ENCODE measurements around the gene LIN28A. TPM values are rescaled to one million over a fixed set of nuclear protein-coding genes. Genes with fewer than 3 reads are reported as not detected.

Gene LIN28A
- total RNA-seq, 1 experiment from 2014 or later, result not detected

DNA sequence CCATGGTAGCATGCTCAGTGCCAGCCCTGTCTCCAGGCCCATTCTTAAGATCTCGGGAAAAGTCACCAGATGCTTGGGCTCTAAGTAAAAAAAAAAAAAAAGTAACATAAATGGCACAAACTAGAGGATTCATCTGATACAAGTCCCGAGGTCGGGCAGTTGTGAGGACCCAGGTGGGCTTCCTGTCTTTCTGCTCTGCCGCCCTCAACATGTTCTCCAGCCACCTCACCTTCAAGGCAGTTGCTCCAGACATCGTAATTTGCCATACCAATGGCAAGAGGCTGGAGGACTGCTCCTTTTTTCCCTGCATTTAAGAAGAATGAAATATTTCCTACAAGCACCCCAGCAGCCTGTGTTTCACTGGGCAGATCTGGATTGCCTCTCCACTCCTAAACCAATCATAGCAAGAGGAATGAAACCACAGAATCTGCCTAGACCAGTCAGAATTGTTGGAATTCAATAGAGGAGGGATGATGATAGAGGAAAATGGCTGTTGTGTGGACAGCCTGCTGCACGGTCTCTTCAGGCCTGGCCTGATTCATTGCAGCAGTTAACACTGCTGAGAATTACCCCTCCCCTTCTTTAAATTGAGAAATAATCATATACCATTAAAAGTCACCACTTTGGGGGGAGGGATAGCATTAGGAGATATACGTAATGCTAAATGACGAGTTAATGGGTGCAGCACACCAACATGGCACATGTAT, 67.0 kb downstream of the LIN28A start:
- DNase-seq (ENCODE audit: extremely low read depth, low read depth), result no peak

DNA sequence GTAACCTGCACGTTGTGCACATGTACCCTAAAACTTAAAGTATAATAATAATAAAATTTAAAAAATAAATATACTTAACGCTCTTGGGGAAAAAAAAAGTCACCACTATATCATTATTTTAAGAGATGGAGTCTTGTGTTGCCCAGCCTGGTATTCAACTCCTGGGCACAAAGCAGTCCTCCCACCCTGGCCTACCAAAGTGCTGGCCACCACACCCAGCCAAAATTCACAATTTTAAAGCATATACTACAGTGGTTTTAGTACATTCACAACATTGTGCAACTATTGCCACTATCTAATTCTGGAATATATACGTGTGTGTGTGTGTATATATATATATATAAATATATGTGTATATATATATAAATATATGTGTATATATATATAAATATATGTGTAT, 67.5 kb downstream of the LIN28A start:
- DNase-seq (ENCODE audit: extremely low read depth, low read depth), result no peak

DNA sequence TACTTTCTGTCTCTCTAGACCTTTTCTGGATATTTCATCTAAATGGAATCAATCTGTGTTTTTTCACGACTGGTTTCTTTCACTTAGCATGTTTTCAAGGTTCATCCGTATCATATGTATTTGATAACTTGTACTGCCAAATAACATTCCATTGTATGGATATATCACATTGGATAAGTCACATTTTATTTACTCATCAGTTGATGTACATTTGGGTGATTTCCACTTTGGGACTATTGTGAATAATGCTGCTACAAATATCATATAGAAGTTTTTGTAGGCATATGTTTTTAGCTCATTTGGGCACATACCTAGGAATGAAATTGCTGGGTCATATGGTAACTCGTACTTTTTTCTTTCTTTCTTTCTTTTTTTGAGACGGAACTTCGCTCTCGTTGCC, 68.4 kb downstream of the LIN28A start:
- no peak for DNase-seq (ENCODE audit: extremely low read depth, low read depth)

Other genes starting within 250 kb of the LIN28A start
- not detected in 2 replicates for gene C1orf232, start 241.9 kb upstream of the LIN28A start, total RNA-seq (2014; rRNA removed; shearing (Covaris generic))
- gene ZNF593, start 240.9 kb upstream of the LIN28A start, total RNA-seq (2014; rRNA removed; shearing (Covaris generic)), result 39.1 and 50.8 TPM in 2 replicates
- not detected in 2 replicates for gene ZNF593OS, start 239.0 kb upstream of the LIN28A start, total RNA-seq (2014; rRNA removed; shearing (Covaris generic))
- 0.52 and 0.92 TPM in 2 replicates for gene CNKSR1, start 233.3 kb upstream of the LIN28A start, total RNA-seq (2014; rRNA removed; shearing (Covaris generic))
- gene CATSPER4, start 220.2 kb upstream of the LIN28A start, total RNA-seq (2014; rRNA removed; shearing (Covaris generic)), result not detected in 2 replicates
- gene CEP85, start 176.6 kb upstream of the LIN28A start, total RNA-seq (2014; rRNA removed; shearing (Covaris generic)), result 32.3 and 36.8 TPM in 2 replicates
- 36.5 and 42.7 TPM in 2 replicates for gene SH3BGRL3, start 130.7 kb upstream of the LIN28A start, total RNA-seq (2014; rRNA removed; shearing (Covaris generic))
- 3.9 and 4.2 TPM in 2 replicates for gene UBXN11, start 104.2 kb upstream of the LIN28A start, total RNA-seq (2014; rRNA removed; shearing (Covaris generic))
- not detected in 2 replicates for gene CD52, start 92.9 kb upstream of the LIN28A start, total RNA-seq (2014; rRNA removed; shearing (Covaris generic))
- gene CRYBG2, start 56.7 kb upstream of the LIN28A start, total RNA-seq (2014; rRNA removed; shearing (Covaris generic)), result 0.20 TPM in 1 of 2 replicates, not detected in the other
- not detected in 2 replicates for gene ZNF683, start 38.1 kb upstream of the LIN28A start, total RNA-seq (2014; rRNA removed; shearing (Covaris generic))
- 20.3 and 24.9 TPM in 2 replicates for gene DHDDS, start 21.5 kb downstream of the LIN28A start, total RNA-seq (2014; rRNA removed; shearing (Covaris generic))
- gene HMGN2, start 61.6 kb downstream of the LIN28A start, total RNA-seq (2014; rRNA removed; shearing (Covaris generic)), result 301 and 331 TPM in 2 replicates
- 11.5 and 11.7 TPM in 2 replicates for gene RPS6KA1, start 118.9 kb downstream of the LIN28A start, total RNA-seq (2014; rRNA removed; shearing (Covaris generic))